CD14-positive monocyte (primary cell): ENCODE data around the gene DYRK1A. TPM values are rescaled to one million over a fixed set of nuclear protein-coding genes. Genes with fewer than 3 reads are reported as not detected.

Experiments used
- DNase-seq, 3 donors: peaks; one replicate each; pipeline ENCODE4 v3.0.0-alpha.2; 2011 to 2022
- H2AFZ ChIP-seq: 2 replicates; pipeline ENCODE4 v1.6.0; 2012; ENCODE audit warnings: mild to moderate bottlenecking, low read depth, low read length, inconsistent platforms; ENCODE audit not compliant: insufficient read depth, poor library complexity, severe bottlenecking
- H3K27ac ChIP-seq, 2 donors: 1 replicate in 1 of 2; 2 replicates in 1 of 2; pipeline ENCODE4 v1.5.1; 2012 to 2013; ENCODE audit warnings: low read length in 2 of 2, control low read depth in 1 of 2, inconsistent platforms in 1 of 2, low read depth in 1 of 2, mild to moderate bottlenecking in 1 of 2
- H3K27me3 ChIP-seq, 2 donors: one replicate each; pipeline versions ENCODE4 v1.6.0 to v1.6.1; 2011 to 2013; ENCODE audit warnings: low read length in 2 of 2; ENCODE audit not compliant: control insufficient read depth in 2 of 2, insufficient read depth in 2 of 2
- H3K36me3 ChIP-seq, 2 donors: replicated peaks in 1 of 2; 1 replicate in 1 of 2; 2 replicates in 1 of 2; pipeline versions ENCODE4 v1.5.1 to v1.6.1; 2012 to 2013; ENCODE audit warnings: low read length in 2 of 2, control low read depth in 1 of 2, inconsistent platforms in 1 of 2, mild to moderate bottlenecking in 1 of 2; ENCODE audit not compliant: insufficient read depth in 2 of 2, control insufficient read depth in 1 of 2
- H3K4me1 ChIP-seq, 2 donors: 1 replicate in 1 of 2; 2 replicates in 1 of 2; pipeline versions ENCODE4 v1.5.1 to v1.6.1; 2012 to 2013; ENCODE audit warnings: low read length in 2 of 2, control low read depth in 1 of 2, inconsistent platforms in 1 of 2, mild to moderate bottlenecking in 1 of 2, moderate library complexity in 1 of 2; ENCODE audit not compliant: insufficient read depth in 2 of 2, control insufficient read depth in 1 of 2
- H3K4me2 ChIP-seq: replicated peaks from 2 replicates; pipeline ENCODE3; 2012; ENCODE audit warnings: low read length, moderate library complexity, mild to moderate bottlenecking; ENCODE audit not compliant: poor library complexity, severe bottlenecking; ENCODE audit errors: extremely low read depth
- H3K4me3 ChIP-seq, 3 experiments: fragments of 200-600 bp in 1 of 3; sonication (generic) in 1 of 3; replicated peaks in 1 of 3; 1 replicate in 2 of 3; 2 replicates in 1 of 3; pipeline ENCODE4 v1.5.1; 2011 to 2013; ENCODE audit warnings: low read length in 3 of 3, mild to moderate bottlenecking in 3 of 3, control low read depth in 2 of 3, low read depth in 2 of 3, inconsistent platforms in 1 of 3, moderate library complexity in 1 of 3
- H3K79me2 ChIP-seq: 2 replicates; pipeline ENCODE4 v1.6.0; 2012; ENCODE audit warnings: mild to moderate bottlenecking, control low read depth, inconsistent platforms, low read length, moderate library complexity; ENCODE audit not compliant: insufficient read depth
- H3K9ac ChIP-seq: 2 replicates; pipeline ENCODE4 v1.6.0; 2017; ENCODE audit warnings: low read length, mild to moderate bottlenecking; ENCODE audit not compliant: insufficient read depth, poor library complexity, severe bottlenecking
- H3K9me3 ChIP-seq, 2 donors: replicated peaks in 1 of 2; 1 replicate in 1 of 2; 2 replicates in 1 of 2; pipeline versions ENCODE4 v1.5.1 to v1.6.1; 2012 to 2013; ENCODE audit warnings: low read length in 2 of 2, control low read depth in 1 of 2; ENCODE audit not compliant: control insufficient read depth in 1 of 2, insufficient read depth in 1 of 2
- H4K20me1 ChIP-seq: 2 replicates; pipeline ENCODE4 v1.6.0; 2012; ENCODE audit warnings: mild to moderate bottlenecking, low read length, control low read depth, moderate library complexity; ENCODE audit not compliant: insufficient read depth
- H3K27ac Mint-ChIP-seq, 7 donors: one replicate each; pipeline ENCODE4 v1.8.0; 2020; ENCODE audit warnings: mild to moderate bottlenecking in 7 of 7, mixed read lengths in 7 of 7, moderate library complexity in 6 of 7, inconsistent platforms in 2 of 7
- H3K27me3 Mint-ChIP-seq, 3 donors: one replicate each; pipeline ENCODE4 v1.8.0; 2021 to 2022; ENCODE audit warnings: low read depth in 3 of 3, mild to moderate bottlenecking in 3 of 3, mixed read lengths in 3 of 3, moderate library complexity in 3 of 3, inconsistent platforms in 1 of 3
- H3K36me3 Mint-ChIP-seq, 2 donors: one replicate each; pipeline ENCODE4 v1.8.0; 2020; ENCODE audit warnings: mixed read lengths in 2 of 2, inconsistent platforms in 1 of 2, mild to moderate bottlenecking in 1 of 2
- H3K4me1 Mint-ChIP-seq: one replicate; pipeline ENCODE4 v1.8.0; 2020; ENCODE audit warnings: mild to moderate bottlenecking, mixed read lengths
- H3K4me3 Mint-ChIP-seq, 2 donors: one replicate each; pipeline ENCODE4 v1.8.0; 2020; ENCODE audit warnings: mild to moderate bottlenecking in 2 of 2, mixed read lengths in 2 of 2, moderate library complexity in 1 of 2
- H3K9me3 Mint-ChIP-seq, 7 donors: one replicate each; pipeline ENCODE4 v1.8.0; 2020 to 2022; ENCODE audit warnings: mixed read lengths in 7 of 7, mild to moderate bottlenecking in 6 of 7, moderate library complexity in 6 of 7, inconsistent platforms in 2 of 7
- CTCF ChIP-seq: fragments of 200-600 bp; IDR thresholded peaks from one replicate; pipeline ENCODE4 v1.8.0; 2022; ENCODE audit warnings: antibody characterized with exemption, mild to moderate bottlenecking
- WGBS: methylation state at CpG from one replicate; pipeline ENCODE4 v1.1.5; 2013; ENCODE audit warnings: missing lambda C conversion rate; ENCODE audit not compliant: insufficient coverage; 5-methylcytosine and 5-hydroxymethylcytosine counted together
- intact Hi-C, 2 donors: fragments of 100-400 bp; cut with micrococcal nuclease; formaldehyde crosslinking; loops; one replicate each; pipeline versions ENCODE4 v1.15.0 to v1.15.1; 2023
- polyA plus RNA-seq, 3 donors: library from polyadenylated mRNA; depleted of rRNA in 1 of 3; unstranded in 2 of 3; stranded (reverse) in 1 of 3; fragments of 300-500 nt in 2 of 3; fragments of >200 nt in 1 of 3; fragmentation: Illumina TruSeq in 2 of 3; gene quantifications; 1 replicate in 2 of 3; 2 replicates in 1 of 3; pipeline ENCODE4 v1.2.3, GENCODE V29; 2012 to 2021

DYRK1A gene
- polyA plus RNA-seq, 3 donors, result 1.8 to 53.5 (median 2.4) TPM

GRCh38 chr21:37331411-37331810, 35.2 kb upstream of the DYRK1A start:
- no peak for DNase-seq
- Histone ChIP-seq H4K20me1 (no peaks in the 10 kb centered on the region), H3K9me3 (no peaks in the 10 kb centered on the region), H3K4me3 (no peak overlapping the region), H3K27ac (no peak overlapping the region), H3K4me1 (no peaks in the 10 kb centered on the region), H3K27me3 (no peaks in the 10 kb centered on the region), H3K79me2 (no peaks in the 10 kb centered on the region), H3K36me3 (no peaks in the 10 kb centered on the region), H3K9ac (no peak overlapping the region), H2AFZ (no peak overlapping the region), H3K4me2 (no peak overlapping the region)
- H3K27ac Mint-ChIP-seq, result no peak overlapping the region
- no peak overlapping the region for H3K4me3 Mint-ChIP-seq
- intact Hi-C loops, result loop anchor here in 1 of 2 donors (2.0 kb wide), 1 partner anchor 27 kb away; no protein-coding TSS in a partner anchor
- peaks cover 0 to 2% (median 0%) of the 10 kb centered on the region in 3 donors for H3K27me3 Mint-ChIP-seq
- H3K36me3 Mint-ChIP-seq, result no peaks in the 10 kb centered on the region
- H3K9me3 Mint-ChIP-seq, result peaks cover 0 to 3% (median 1%) of the 10 kb centered on the region in 7 donors
- no peak for TF ChIP-seq CTCF
- no CpG with 5 or more reads among the region's 4 CpGs for WGBS
- H3K4me1 Mint-ChIP-seq, result peaks cover 2% of the 10 kb centered on the region

GRCh38 chr21:37335053-37335452, 31.5 kb upstream of the DYRK1A start:
- no peaks in the 10 kb centered on the region for H3K36me3 ChIP-seq
- Mint-ChIP-seq H3K9me3 (peaks cover 0 to 3% (median 0%) of the 10 kb centered on the region in 7 donors), H3K4me3 (no peak overlapping the region), H3K27ac (no peak overlapping the region), H3K36me3 (no peaks in the 10 kb centered on the region), H3K27me3 (no peaks in the 10 kb centered on the region), H3K4me1 (peaks cover 2% of the 10 kb centered on the region)
- H3K4me1 ChIP-seq, result no peaks in the 10 kb centered on the region
- H3K4me2 ChIP-seq, result no peak overlapping the region
- no peaks in the 10 kb centered on the region for H3K9me3 ChIP-seq
- no peak for DNase-seq
- H3K4me3 ChIP-seq, result no peak overlapping the region
- TF ChIP-seq CTCF, result no peak
- H3K9ac ChIP-seq, result no peak overlapping the region
- H3K27ac ChIP-seq, result no peak overlapping the region
- H3K27me3 ChIP-seq, result no peaks in the 10 kb centered on the region
- no peaks in the 10 kb centered on the region for H4K20me1 ChIP-seq
- no peak overlapping the region for H2AFZ ChIP-seq
- intact Hi-C loops, result no loop called here
- WGBS, result 100% methylated on average over 2 of the region's 5 CpGs
- no peaks in the 10 kb centered on the region for H3K79me2 ChIP-seq
